DMS114 treated with DMSO at 0.1 percent for 48 hours (cell line): Measurements from ENCODE around the gene HOXC11.

Experiments
- DNase-seq: peaks from one replicate; lab custom pipeline; 2025; ENCODE audit not compliant: unreplicated experiment; lab: John Stamatoyannopoulos, UW

The HOXC11 gene

DNA sequence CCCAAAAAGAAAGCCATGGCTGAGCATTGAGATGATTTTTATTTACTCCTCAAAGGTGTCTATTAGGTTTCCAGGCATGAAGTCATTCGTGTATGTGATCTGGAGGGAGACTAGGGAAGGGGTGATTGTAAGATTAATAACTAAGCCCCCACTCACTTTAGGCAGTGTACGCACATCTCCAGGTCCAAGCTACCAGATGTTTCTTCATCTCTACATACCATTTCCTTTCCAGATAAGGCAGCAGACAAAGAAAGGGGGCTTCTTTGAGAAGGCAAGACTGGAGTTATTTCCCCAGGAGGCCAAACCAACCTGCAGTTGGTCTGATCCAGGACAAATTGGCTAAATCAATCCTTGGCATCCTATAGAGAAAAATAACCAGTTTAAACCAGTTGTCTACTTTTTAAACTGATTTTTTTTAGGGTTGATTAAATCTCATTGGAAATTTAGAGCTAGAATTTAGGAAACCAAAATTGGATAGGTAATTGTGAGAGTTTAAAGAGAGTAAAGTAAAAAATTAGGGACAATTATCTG lies 30.4 kb upstream of the HOXC11 start:
- DNase-seq = no peak

GRCh38 chr12:53944209-53944608 lies 28.7 kb upstream of the HOXC11 start:
- DNase-seq = no peak

DNA sequence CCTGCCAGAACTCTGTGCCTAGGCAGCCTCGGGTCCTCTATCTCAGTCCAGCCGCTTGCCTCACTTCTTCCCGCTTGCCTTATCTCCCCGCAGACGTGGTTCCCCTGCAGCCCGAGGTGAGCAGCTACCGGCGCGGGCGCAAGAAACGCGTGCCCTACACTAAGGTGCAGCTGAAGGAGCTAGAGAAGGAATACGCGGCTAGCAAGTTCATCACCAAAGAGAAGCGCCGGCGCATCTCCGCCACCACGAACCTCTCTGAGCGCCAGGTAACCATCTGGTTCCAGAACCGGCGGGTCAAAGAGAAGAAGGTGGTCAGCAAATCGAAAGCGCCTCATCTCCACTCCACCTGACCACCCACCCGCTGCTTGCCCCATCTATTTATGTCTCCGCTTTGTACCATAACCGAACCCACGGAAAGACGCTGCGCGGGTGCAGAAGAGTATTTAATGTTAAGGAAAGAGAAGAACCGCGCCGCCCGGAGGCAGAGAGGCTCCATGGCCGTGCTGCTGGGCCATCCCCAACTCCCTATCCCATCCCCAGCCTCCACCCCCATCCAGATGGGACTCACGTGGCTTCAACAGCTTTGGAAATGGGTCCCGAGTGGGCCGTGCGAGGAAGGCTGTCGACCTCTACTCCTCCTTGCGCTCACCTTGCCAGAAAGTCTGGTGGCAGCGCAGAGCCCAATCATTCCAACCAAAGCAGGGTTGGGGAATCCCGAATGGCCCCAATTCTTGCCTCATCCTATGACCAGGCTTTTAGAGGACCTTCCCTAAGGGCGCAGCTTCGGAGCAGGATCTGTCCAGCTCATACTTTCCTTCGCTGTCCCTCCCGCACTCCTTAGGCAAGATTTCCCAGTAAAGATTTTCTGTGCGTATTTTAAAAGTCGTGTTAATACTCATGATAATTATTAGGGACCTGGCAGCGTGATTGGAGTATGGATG lies 27.7 kb upstream of the HOXC11 start:
- no peak for DNase-seq

DNA sequence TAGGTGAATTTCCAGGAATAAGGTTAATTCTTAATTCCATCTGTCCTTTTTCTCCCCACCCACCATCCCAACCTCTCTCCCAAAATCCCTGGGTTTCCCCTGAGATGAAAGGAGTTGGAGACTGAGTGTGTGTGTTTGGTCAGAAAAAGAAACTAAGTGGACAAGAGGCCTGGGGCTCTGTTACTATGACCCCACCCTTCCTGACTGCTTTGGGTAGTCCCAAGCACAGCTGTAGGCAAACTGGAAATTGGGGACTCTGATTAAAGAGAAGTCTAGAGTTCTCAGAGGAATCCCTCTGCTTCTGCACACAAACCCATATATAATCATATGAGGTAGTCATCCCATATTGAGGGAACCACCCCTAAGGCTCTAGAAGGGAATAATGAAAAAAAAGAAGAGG lies 25.2 kb upstream of the HOXC11 start:
- no peak for DNase-seq

- DNase-seq = peak; percentile 47
Measured at GRCh38 chr12:53948650-53949593, 24.0 kb upstream of the HOXC11 start.

- DNase-seq = no peak
Measured at GRCh38 chr12:53949631-53950436, 23.1 kb upstream of the HOXC11 start.

DNA sequence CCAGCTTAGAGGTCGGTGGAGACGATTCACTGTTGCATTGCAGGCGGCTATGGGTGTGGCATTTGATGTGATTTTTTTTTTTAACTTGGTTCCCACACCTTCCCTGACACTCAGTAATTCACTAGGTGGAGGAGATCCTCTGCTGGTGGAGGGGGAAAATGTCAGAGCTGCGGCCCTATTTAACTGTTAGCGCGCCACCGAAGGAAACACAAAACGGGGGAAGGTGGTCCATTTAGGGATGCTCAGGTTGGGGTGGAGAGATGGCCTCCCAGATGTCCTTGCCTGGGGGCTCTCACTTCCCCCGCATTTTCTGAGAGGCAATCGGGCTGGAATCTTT lies 22.5 kb upstream of the HOXC11 start:
- no peak for DNase-seq

- no peak for DNase-seq
Measured at GRCh38 chr12:53950789-53951576, 21.9 kb upstream of the HOXC11 start.

DNA sequence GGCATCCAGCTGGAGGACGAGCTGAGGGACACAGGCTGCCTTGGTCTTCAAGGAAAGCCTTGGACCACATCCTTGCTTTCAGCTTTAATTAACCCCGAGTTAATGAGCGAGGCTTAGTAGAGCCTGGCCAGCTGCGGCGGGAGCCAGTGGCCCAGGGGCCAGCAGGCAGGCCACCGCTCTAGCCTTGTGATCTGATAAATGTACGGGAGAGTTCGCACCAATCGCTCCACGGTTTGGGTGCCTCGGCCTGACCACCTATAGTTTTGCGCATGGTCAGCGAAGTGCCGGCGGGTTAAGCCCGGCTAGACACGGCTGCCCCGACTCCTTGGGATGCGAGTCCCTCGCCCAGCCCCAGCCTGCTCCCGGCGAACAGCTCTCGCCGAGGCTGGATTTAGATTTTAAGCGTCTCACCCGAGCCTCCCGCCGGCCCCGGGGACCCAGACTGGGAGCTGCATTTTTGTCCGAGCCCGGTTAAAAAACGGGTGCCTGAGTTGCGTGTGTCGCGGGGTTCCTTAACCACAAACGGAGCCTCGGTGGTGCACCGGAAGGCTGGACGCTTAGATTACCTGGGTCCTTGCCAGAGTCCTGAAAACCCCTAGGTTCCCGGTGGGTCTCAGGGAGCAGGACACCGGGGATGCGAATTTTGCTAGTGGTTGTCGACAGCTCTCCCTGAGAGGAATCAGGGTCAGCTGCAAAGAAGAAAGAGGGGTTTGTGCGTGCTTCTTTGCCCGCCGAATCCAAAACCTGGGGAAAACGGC lies 21.2 kb upstream of the HOXC11 start:
- no peak for DNase-seq

DNA sequence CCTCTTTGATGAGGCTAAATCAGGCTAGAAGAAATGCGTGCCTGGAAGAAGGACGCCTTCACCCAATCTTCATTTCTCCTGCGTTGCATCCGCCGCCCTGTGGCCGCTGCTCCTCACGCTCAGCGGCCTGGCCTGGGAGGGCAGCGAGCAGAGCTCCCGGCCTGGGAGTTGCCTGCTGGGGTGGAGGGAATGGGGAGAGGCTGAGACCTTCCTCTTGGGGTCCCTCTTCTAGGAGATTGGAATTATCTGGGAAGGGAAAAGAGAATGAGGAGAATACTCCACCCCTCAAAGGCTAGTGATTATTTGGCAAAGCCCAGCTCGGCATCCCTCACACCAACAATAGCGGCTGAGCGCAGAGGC lies 20.6 kb upstream of the HOXC11 start:
- DNase-seq = no peak

DNA sequence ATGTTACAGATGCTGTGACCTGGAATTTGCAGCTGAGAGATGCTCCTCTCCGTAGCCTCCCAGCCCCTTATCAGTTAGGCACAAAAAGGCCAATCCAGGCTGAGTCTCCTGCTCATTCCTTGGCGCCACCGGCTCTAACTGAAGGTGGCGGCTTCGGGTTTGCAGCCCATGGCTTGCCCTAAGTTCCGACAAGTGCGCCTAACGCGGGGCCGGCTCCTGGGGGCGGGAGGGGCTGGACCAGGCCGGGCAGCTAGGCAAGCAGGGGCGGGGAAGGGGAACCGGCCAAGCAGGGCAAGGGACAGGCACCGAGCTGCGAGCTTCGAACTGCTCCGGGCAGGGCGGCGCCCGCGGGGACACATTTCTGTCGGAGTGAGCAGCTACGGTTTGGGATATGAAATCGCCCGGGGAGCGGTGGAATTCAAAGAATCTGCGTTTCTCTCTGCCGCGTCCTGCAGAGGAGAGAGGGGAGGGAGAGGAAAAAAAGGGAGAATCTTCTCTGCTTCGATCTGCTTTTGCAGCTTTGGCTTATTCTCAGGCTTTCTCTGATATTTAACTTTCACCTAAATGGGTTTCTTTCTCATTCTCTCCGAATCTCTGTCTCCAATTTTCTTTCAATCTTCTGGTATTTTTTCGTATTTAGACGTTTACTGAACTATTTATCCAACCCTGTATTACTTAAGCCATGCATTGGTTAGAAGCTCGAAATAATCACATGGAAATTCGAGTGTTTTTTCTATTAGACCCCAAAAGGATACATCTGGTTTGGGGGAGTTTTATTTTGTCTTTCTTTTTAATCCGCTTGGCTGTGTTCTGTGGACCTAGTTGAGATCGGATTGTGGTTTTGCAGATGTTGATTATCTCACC lies 19.8 kb upstream of the HOXC11 start:
- no peak for DNase-seq

DNA sequence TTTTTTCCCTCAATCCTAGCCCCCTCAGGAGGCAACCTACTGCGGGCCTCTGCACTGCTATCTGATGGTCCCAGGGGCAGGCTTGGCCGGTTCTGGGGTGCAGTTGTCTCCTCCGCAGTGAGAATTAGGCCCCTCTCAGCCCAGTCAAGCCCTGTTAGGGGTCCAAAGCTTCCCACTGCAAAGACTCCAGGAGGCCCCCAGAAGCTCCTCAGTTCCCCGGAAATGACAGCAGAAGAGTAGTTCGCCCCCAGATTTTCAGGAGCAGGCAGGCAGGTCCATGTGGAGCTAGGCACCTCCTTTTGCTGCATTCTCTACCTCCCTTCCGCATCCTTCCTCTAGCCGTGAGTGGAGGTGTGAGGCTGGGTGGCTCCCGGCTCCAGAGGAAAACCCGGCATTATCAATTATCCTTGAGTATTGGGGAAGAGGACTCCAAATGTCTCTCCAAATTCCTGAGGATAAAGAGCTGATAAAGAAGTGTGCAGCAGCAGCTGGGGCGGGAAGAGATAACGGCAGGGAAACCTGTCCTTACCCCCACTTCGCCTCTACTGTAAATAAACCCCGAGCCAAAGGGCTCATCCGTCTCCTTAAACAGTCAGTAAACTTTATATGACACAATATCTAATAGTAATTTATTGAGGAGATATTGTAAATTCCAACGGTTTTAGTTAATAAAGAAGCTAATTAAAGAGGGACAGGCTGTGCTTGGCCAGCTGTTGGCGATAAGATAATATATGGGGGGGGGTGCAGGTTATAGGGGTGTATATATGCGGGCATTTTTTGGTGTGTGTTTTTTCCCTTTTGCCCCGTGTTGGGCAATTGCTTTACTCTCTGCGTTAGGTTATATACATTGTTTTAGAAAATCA lies 18.9 kb upstream of the HOXC11 start:
- DNase-seq = no peak

DNA sequence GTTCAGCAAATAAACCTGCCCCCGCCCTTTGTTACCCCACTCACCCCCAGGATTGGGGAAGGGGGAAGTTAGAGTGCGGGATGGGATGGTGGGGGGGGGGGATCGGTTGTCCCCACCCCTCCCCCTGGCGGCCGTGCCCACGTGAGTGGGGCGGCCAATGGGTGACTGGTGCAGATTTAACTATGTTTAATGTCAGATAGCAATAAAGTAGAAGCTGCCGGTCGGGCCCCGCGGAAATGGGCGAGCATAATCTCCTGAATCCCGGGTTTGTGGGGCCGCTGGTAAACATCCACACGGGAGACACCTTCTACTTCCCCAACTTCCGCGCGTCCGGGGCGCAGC lies 18.3 kb upstream of the HOXC11 start, which contains the start of gene HOXC12:
Gene HOXC12 (plus strand): TSS at position 210 of the 342 bp plus-strand sequence. CDS start 27 bp downstream, at position 237.
- peak; percentile 43 for DNase-seq

- no peak for DNase-seq
Measured at GRCh38 chr12:53955036-53955775, 17.7 kb upstream of the HOXC11 start.

GRCh38 chr12:53955776-53956250 lies 17.1 kb upstream of the HOXC11 start:
- DNase-seq = no peak

- no peak for DNase-seq
Measured at GRCh38 chr12:53956251-53956887, 16.6 kb upstream of the HOXC11 start.
